ENCODE results near the gene HEATR5B. TPM values are rescaled to one million over a fixed set of nuclear protein-coding genes. Genes with fewer than 3 reads are reported as not detected.
A peak's percentile ranks its signal among the peaks of the same experiment; 100 is the strongest.

HEATR5B gene
- total and polyA plus RNA-seq, 2 of the 4 experiments (the other 2 are of a cell fraction): 8.3 to 17.9 TPM

GRCh38 chr2:37020212-37020886, 63.8 kb downstream of the HEATR5B start:
- DNase-seq: peak; percentile 94
- Histone ChIP-seq H3K4me3 (ENCODE audit: insufficient read depth, low read depth, low read length) (no peak overlapping the region), H2BK120ac (ENCODE audit: low read depth, low read length) (no peak overlapping the region), H2BK5ac (ENCODE audit: low read depth, low read length, poor library complexity, severe bottlenecking) (peak overlapping the region; percentile 2), H3K14ac (replicated peaks; ENCODE audit: low read depth, low read length) (no peak overlapping the region), H3K27ac (ENCODE audit: insufficient read depth, low read length) (no peak overlapping the region; the same call in 1 of the 2 replicates), H4K8ac (ENCODE audit: low read depth in 2 of 2, low read length in 2 of 2) (no peak overlapping the region), H2AFZ (replicated peaks; ENCODE audit: low read length, poor library complexity) (no peak overlapping the region), H2AK5ac (ENCODE audit: low read depth, low read length) (no peak overlapping the region), H2AK9ac (replicated peaks; ENCODE audit: low read depth, low read length, poor library complexity) (no peak overlapping the region), H2BK20ac (ENCODE audit: low read depth, low read length) (no peak overlapping the region), H3K4ac (ENCODE audit: low read depth, low read length) (no peak overlapping the region), H4K20me1 (ENCODE audit: insufficient read depth, low read length) (no peaks in the 10 kb centered on the region), H2BK15ac (ENCODE audit: low read depth, low read length) (no peak overlapping the region), H3K36me3 (ENCODE audit: control insufficient read depth, insufficient read depth, low read length) (peaks cover 18% of the 10 kb centered on the region), H4K5ac (ENCODE audit: low read depth, low read length) (no peak overlapping the region), H3K79me1 (ENCODE audit: low read depth in 1 of 2, low read length in 2 of 2) (0 out of 4 replicates have a peak, but pooled peaks cover 0 to 6% of the 10 kb centered on the region in 2 experiments), H3K9me1 (ENCODE audit: insufficient read depth, low read length) (peaks cover 6% of the 10 kb centered on the region), H3K27me3 (ENCODE audit: control insufficient read depth, insufficient read depth, low read length) (no peaks in the 10 kb centered on the region), H3K9me3 (ENCODE audit: control insufficient read depth, insufficient read depth, low read length) (no peaks in the 10 kb centered on the region), H3K56ac (ENCODE audit: extremely low read depth, insufficient read depth, low read length) (no peak overlapping the region), H3K23ac (ENCODE audit: low read depth, low read length) (no peak overlapping the region), H4K91ac (ENCODE audit: insufficient read depth, low read depth, low read length) (no peak overlapping the region), H3K4me1 (ENCODE audit: control insufficient read depth, insufficient read depth, low read length) (peaks cover 5% of the 10 kb centered on the region), H3K18ac (ENCODE audit: low read depth, low read length) (no peak overlapping the region), H3K4me2 (ENCODE audit: low read depth, low read length) (no peak overlapping the region), H3K9ac (ENCODE audit: low read depth, low read length) (no peak overlapping the region)
- ChIA-PET POLR2A (ENCODE audit: unreplicated experiment) (no interaction called here), CTCF (interaction anchor here (0.6 kb wide), 1 partner anchor 25 kb away, joined by 3 read pairs; no protein-coding TSS in a partner anchor)
- intact Hi-C loops (cut with micrococcal nuclease): no loop called here
- no TSS peak for BruUV-seq (replicated peaks)
- dilution Hi-C loops (cut with HindIII; ENCODE audit: low sequenced_read_pairs, unreplicated experiment): no loop called here
- WGBS, 2 experiments (ENCODE audit: extremely low coverage in 2 of 2, insufficient read length in 1 of 2): 0% methylated on average over 1 of the region's 5 CpGs; no CpG with 5 or more reads in 1 of the 2 experiments
- peak; percentile 95 for ATAC-seq (ENCODE audit: low read depth)
- in situ Hi-C loops (cut with MboI; ENCODE audit: low sequenced_read_pairs): no loop called here
- TF ChIP-seq, protein P1, sequence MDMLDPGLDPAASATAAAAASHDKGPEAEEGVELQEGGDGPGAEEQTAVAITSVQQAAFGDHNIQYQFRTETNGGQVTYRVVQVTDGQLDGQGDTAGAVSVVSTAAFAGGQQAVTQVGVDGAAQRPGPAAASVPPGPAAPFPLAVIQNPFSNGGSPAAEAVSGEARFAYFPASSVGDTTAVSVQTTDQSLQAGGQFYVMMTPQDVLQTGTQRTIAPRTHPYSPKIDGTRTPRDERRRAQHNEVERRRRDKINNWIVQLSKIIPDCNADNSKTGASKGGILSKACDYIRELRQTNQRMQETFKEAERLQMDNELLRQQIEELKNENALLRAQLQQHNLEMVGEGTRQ (IDR thresholded peaks at IDR 0.05; ENCODE audit: low read depth, low read length): peak; percentile 81
- TF ChIP-seq POLR2A (IDR thresholded peaks at IDR 0.05; ENCODE audit: low read depth, low read length): no peak
- peak; percentile 31; the same call in 1 of the 2 replicates for TF ChIP-seq CEBPB (IDR thresholded peaks at IDR 0.05; ENCODE audit: low read depth, low read length)
